ENCODE results near the gene CD33.

DNA sequence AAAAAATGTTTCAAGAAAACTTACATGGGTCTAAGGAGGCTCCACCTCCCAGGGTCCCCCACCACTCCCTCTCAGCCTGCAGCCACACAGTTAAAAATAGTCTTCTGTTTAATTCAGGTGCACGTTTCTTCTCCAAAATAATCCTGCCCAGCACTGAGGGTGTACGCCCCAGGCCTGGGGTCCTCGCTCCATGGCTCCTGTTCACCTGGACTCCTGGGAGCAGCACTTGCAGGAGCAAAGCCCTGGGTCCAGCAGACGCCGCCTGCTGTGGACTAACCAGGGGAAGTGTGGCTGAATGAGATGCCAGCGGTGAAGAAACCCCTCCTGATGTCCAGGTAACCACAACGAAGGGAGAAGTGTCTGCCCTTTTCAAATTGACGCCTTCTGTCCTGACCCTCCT is 41.3 kb upstream of the CD33 start:
- TF ChIP-seq POLR2AphosphoS5 (IDR thresholded peaks at IDR 0.05; ENCODE audit: low read depth) (no peak), GABPA (IDR thresholded peaks at IDR 0.05; ENCODE audit: low read depth) (no peak), SPI1 (IDR thresholded peaks at IDR 0.05; ENCODE audit: borderline replicate concordance, low read depth) (no peak)
- TF ChIP-seq, protein P1, sequence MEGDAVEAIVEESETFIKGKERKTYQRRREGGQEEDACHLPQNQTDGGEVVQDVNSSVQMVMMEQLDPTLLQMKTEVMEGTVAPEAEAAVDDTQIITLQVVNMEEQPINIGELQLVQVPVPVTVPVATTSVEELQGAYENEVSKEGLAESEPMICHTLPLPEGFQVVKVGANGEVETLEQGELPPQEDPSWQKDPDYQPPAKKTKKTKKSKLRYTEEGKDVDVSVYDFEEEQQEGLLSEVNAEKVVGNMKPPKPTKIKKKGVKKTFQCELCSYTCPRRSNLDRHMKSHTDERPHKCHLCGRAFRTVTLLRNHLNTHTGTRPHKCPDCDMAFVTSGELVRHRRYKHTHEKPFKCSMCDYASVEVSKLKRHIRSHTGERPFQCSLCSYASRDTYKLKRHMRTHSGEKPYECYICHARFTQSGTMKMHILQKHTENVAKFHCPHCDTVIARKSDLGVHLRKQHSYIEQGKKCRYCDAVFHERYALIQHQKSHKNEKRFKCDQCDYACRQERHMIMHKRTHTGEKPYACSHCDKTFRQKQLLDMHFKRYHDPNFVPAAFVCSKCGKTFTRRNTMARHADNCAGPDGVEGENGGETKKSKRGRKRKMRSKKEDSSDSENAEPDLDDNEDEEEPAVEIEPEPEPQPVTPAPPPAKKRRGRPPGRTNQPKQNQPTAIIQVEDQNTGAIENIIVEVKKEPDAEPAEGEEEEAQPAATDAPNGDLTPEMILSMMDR (IDR thresholded peaks at IDR 0.05; ENCODE audit: insufficient read depth, low read length), result no peak
- TF ChIP-seq, protein P2, sequence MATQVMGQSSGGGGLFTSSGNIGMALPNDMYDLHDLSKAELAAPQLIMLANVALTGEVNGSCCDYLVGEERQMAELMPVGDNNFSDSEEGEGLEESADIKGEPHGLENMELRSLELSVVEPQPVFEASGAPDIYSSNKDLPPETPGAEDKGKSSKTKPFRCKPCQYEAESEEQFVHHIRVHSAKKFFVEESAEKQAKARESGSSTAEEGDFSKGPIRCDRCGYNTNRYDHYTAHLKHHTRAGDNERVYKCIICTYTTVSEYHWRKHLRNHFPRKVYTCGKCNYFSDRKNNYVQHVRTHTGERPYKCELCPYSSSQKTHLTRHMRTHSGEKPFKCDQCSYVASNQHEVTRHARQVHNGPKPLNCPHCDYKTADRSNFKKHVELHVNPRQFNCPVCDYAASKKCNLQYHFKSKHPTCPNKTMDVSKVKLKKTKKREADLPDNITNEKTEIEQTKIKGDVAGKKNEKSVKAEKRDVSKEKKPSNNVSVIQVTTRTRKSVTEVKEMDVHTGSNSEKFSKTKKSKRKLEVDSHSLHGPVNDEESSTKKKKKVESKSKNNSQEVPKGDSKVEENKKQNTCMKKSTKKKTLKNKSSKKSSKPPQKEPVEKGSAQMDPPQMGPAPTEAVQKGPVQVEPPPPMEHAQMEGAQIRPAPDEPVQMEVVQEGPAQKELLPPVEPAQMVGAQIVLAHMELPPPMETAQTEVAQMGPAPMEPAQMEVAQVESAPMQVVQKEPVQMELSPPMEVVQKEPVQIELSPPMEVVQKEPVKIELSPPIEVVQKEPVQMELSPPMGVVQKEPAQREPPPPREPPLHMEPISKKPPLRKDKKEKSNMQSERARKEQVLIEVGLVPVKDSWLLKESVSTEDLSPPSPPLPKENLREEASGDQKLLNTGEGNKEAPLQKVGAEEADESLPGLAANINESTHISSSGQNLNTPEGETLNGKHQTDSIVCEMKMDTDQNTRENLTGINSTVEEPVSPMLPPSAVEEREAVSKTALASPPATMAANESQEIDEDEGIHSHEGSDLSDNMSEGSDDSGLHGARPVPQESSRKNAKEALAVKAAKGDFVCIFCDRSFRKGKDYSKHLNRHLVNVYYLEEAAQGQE (IDR thresholded peaks at IDR 0.05; ENCODE audit: insufficient replicate concordance, low read depth), result no peak

Data from HL-60 (cell line).